ENCODE results near the gene TSSK2.
"Not testable (repeated sequence)": the region's sequence is repeated elsewhere in the genome, so short reads cannot be mapped to it uniquely, and the experiment has no call there.

TSSK2 gene

DNA sequence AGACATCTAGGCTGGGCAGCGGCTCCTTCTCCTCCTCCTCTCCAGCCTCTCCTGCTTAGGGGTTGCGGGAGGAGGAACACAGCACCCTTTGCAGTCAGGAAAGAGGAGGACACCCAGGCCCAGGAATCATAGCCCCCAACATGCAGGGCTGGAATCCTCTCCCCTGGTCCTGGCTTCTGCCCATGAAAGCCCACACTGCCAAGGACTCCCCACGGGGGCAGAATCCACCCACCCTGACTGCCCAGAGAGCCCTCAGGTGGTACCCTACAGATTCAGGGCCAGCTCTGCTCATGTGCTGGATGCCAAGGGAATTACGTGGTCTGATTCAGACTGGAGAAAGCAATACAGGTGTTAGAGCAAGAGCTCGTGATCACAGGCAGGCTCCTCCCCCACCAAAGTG, 8.9 kb downstream of the TSSK2 start:
- DNase-seq (ENCODE audit: low read depth in 1 of 2, low spot score in 1 of 2) = no peak

GRCh38 chr22:19142394-19142793, 11.3 kb downstream of the TSSK2 start:
- DNase-seq (ENCODE audit: low read depth in 1 of 2, low spot score in 1 of 2) = no peak

DNA sequence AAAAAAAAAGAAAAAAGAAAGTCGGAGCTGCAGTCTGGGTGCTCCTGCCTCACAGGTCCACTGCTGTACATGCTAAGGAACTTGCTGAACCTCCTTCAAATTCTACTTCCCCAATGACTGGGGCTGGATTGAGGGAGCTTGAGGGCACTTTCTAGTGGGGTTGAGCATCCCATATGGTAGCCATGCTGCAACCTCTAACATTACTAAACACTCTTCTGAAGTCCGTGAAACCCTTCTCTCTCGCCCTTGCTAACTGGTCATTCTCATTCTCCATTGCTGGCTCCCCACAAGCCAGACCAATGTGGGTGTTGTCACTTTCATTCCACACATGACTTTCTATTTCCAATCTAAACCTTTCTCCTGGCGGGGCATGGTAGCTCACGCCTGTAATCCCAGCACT, 12.1 kb downstream of the TSSK2 start:
- DNase-seq (ENCODE audit: low read depth in 1 of 2, low spot score in 1 of 2) = no peak

DNA sequence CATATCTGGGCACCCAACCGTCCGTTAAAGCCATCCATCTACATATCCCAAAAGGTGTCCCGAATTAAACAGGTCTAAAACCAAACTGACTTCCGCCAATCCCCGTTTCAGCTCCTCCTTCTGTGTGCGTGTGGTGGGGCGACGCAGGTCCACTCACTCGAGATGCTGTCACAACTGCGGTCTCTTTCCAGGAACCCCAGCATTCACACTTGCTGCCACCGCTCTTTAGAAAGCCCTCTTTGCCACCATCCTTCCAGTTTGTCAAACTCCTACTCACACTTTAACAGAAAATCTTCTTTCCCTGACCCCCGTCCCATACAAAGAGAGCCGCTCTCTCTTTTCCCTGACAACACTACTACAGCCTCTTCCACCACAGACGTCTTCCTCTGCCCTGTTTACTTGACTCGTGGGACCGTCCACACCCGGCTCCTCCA, 12.9 kb downstream of the TSSK2 start:
- no peak for DNase-seq (ENCODE audit: low read depth in 1 of 2, low spot score in 1 of 2)

DNA sequence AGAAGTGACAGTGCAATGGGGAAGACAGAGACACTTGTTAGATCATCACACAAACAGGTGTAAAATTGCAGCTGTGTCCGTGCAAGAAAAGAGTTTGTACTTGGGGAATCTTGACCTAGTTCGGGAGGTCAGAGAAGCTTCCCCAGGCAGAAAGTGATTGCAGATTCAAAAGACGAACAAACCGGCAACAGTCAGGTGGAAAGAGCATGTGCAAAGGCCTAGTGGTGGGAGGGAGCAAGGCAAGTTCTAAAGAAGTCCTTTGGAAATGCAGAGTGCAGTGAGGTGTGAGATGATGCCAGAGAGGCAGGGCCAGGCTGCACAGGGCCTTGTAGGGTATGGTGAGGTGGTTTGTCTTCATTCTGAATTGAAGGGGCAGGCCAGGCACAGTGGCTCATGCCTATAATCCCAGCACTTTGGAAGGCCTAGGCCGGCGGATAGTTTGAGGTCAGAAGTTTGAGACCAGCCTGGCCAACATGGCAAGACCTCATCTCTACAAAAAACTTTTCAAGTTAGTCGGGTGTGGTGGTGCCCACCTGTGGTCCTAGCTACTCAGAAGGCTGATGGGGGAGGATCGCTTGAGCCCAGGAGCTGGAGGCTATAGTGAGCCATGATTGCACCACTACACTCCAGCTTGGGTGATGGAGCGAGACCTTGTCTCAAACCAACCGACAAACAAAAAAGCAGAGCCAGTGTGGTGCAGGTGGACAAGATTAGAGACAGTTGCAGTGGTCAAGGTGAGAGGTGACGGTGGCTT, 15.3 kb downstream of the TSSK2 start:
- DNase-seq (ENCODE audit: low read depth in 1 of 2, low spot score in 1 of 2) = no peak

- DNase-seq (ENCODE audit: low read depth in 1 of 2, low spot score in 1 of 2) = no peak
Measured at GRCh38 chr22:19147195-19147780, 16.2 kb downstream of the TSSK2 start.

DNA sequence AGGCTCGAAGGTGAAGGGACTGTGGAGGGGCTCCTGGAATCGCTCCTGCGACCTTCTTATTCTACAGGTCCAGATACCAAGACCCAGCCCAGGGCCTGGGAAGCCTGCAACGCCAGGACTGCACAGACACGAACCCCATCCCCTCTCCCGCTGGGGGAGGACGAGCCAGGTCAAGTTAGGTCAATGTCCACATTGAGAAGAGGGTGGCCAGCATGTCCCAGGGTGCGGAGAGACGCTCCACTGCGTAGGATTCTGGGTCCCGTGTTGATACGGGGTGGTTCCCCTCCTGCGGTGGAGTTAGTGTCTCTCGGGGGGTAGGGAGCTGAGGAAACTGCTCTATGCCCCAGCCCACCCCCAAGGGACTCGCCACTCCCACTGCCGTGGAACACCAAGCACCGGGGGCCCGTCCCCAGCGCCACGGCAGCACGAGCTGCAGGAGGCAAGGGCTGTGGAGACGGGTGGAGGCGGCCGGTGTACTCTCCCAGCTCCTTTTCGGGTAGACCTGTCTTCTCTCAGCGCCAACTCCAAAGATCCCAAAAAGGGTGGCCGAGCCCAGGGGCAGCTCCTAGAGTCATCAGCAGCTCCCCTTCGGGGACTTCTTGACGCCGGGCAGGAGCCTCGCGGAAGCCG, 17.4 kb downstream of the TSSK2 start:
- no peak for DNase-seq (ENCODE audit: low read depth in 1 of 2, low spot score in 1 of 2)

- no peak for DNase-seq (ENCODE audit: low read depth in 1 of 2, low spot score in 1 of 2)
Measured at GRCh38 chr22:19149047-19149883, 18.2 kb downstream of the TSSK2 start.

DNA sequence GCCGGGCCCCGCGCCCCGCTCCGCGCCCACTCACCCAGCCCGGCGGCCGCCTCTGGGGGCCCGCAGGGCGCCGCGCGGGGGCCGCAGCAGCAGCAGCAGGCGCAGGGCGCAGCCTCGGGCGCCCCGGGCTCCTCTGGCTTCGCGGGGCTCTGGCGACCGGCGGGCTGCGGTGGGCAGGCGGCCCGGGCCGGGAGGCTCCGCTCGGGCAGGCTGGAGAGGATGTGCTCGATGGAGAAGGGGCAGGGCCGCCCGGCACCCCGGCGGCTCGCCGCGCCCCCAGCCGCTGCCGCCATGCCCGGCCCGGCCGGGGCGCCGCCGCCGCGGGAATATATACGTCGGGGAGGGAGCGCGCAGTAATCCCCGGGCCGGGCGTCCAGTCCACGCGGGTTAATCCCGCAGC, 18.9 kb downstream of the TSSK2 start, which contains the start of gene GSC2:
GSC2 (minus strand) TSS at position 302 of the 400 bp plus-strand sequence; CDS start at position 293, 9 bp downstream.
- DNase-seq (ENCODE audit: low read depth in 1 of 2, low spot score in 1 of 2) = no peak

DNA sequence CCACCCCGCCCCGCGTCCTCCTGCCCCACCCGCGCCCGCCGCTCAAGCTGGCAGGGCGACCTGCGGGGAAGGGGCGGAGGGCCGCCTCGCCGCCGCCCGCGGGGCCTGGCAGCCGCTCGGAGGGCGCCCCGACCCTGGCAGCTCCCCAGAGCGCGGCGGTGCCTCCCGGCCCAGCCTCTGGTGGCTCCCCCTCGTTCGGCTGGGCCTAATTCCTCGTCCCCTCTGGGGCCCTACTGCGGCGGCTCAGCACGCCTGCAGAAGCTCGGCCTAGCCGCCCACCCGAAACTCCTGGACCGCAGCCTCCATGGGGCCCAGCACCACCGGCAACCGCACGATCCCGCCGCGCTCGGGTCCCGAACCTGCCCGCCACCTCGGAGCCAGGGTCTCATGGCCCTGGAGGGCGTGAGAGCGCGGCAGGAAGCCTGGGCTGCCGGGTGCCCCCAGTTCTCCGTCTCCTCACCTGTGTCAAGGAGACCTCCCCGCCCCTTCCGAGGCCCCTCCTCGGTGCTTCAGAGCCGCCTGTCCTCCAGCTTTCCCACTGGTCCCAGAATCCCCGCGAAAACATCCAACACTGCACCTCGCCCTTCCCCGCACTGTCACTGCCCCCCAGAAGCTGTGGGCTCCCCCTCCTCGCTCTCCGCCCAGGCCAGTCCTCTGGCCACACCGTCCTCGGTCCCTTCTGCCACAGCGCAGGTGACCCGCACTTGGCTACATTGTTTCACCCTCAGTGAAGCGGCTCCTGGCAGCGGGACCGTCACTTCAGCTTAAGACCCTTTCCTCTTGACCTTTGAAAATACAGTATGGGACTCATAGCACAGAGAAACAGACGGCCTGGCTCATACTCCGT, 19.6 kb downstream of the TSSK2 start:
- DNase-seq (ENCODE audit: low read depth in 1 of 2, low spot score in 1 of 2) = no peak

DNA sequence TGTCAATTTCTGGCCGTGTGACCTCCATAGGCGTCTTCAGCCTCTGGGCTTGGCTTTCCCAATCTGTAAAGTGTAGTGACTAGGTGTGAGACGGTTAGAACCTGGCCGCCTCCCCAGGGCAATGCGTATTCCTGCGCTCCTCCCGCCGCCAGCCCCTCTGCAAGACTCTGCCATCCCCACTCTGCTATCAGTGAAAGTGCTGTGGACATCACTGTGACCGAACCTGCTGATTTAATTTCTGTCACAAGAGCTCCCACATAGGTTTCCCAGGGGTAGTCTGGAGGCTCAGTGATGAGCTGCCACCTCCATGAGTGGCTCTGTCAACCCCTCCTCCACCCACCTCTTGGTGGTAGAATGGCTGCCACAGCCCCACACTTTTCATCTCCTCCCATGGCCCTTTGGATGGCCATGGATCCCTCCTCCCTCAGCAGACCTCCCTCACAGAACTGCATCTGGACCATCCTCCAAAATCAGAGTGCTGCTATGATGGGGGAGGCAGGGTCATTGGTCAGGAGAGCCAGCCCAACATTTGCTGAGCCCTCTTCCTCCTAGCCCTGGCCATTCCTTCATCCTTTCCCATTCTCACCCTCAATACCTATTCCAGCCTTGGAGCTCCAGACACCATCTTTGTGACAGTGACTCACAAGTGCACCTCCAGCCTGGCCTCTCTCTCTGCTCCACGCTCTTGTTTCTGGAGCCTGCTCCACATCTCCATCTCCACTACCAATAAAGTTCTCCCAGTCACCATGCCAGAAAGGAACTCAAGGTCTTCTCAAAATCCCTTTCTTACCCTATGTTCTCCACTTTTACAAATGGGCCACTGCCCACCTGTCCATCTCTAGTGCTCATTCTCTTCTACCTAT, 20.5 kb downstream of the TSSK2 start:
- no peak for DNase-seq (ENCODE audit: low read depth in 1 of 2, low spot score in 1 of 2)

DNA sequence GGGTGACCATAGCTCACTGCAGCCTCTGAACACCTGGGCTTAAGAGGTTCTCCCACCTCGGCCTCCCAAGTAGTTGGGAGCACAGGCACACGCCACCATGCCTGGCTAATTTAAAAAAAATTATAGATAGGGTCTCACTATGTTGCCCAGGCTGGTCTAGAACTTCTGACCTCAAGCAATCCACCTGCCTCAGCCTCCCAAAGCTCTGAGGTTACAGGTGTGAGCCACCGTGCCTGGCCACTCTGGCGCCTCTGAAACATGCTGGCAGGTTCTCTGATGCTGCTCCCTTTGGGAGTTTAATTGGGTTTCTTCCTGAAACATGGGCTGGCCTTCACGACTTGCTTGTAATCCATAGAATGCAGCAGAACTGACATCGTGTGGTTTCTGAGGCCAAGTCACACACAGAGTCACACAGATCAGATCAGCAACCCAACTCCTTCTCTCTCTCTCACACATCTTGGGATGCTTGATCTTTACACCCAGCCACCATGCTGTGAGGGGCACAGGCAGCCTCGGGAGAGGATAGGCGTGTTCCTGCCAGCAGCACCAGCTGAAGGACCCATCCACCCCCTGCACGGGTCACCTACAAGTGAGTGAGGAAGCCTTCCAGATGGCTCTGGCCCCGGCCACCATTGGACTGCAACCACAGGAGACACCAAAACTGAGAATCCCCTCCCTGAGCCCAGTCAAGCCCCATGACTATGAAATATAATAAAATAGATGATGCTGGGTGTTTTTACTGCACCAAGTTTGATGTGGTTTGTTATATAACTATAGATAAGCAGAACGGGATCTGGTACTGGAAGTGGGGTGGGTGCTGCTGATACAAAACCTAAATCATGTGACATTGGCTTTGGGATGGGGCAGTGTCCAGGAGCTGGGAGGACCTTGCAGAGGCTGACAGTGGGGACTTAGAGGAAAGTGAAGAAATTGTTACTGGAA, 22.1 kb downstream of the TSSK2 start:
- no peak for DNase-seq (ENCODE audit: low read depth in 1 of 2, low spot score in 1 of 2)

GRCh38 chr22:19156109-19156508, 25.0 kb downstream of the TSSK2 start:
- not testable (repeated sequence) for DNase-seq (ENCODE audit: low read depth in 1 of 2, low spot score in 1 of 2)

- not testable (repeated sequence) for DNase-seq (ENCODE audit: low read depth in 1 of 2, low spot score in 1 of 2)
Measured at GRCh38 chr22:19158649-19159048, 27.5 kb downstream of the TSSK2 start.

DNA sequence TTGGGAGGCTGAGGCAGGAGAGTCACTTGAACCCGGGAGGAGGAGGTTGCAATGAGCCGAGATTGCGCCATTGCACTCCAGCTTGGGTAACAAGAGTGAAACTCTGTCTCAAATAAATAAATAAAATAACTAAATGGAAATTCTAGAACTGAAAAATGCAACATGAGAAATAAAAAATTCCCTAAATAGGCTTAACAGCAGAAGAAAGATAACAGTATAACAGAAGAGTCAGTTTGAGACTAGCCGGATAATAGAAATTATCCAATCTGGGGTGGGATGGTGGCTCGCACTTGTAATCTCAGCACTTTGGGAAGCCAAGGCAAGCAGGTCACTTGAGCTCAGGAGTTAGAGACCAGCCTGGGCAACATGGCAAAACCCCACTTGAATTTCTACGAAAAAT, 33.3 kb downstream of the TSSK2 start:
- no peak for DNase-seq (ENCODE audit: low read depth in 1 of 2, low spot score in 1 of 2)

DNA sequence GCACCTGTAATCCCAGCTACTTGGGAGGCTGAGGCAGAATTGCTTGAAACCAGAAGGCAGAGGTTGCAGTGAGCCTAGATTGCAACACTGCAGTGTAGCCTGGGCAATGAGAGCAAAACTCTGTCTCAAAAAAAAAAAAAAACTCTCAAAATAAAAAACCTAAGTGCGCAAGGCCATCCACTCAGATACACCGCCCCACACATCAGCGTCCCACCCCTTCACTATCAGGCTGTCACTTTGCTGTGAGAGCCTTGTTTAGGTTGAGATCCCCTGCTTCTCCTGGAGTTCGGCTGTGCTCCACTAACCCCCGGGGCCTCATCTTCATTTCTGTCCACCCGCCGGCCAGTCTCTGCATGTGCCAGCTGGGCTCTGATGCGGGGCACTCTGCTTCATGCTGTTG, 35.3 kb downstream of the TSSK2 start:
- no peak for DNase-seq (ENCODE audit: low read depth in 1 of 2, low spot score in 1 of 2)

DNA sequence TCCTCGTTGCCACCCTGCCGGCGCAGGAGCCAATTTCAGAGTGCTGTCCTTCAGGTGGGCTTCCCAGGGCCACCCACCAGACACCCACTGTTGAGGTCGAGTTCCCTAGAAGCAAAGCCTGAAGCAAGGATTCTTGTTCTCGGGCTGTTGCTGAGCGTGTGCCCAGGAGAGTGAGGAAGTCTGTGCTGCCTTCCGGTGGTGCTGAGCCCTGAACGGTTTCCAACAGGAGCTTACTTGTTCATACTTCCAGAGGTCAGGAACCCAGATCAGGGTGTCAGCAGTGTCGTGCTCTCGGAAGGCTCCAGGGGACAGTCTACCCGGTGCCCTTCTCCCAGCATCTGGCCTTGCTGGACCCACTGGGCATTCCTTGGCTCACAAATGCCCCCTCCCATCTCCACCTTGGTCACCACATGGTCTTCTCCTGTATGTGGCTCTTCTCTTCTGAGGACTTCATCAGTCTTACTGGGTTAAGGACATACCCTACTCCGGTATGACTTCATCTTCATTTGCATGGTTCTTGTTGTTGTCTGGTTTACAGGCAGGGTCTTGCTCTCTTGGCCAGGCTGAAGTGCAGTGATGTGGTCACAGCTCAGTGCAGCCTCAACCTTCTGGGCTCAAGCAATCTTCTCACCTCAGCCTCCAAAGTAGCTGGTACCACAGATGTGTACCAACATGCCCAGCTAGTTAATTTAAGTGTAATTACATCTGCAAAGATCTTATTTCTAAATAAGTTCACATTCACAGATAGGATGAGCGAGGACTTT, 36.2 kb downstream of the TSSK2 start:
- DNase-seq (ENCODE audit: low read depth in 1 of 2, low spot score in 1 of 2) = no peak
